Measurements from ENCODE around the gene SAPCD2. TPM values are rescaled to one million over a fixed set of nuclear protein-coding genes. Genes with fewer than 3 reads are reported as not detected.

The SAPCD2 gene
- total RNA-seq, 2 experiments from 2014 or later, result 56.8 to 57.0 TPM

GRCh38 chr9:137017071-137017470 is 53.3 kb downstream of the SAPCD2 start:
- Mint-ChIP-seq H3K9me3 (ENCODE audit: insufficient read depth) (no peaks in the 10 kb centered on the region), H3K4me3 (no peak overlapping the region), H3K27ac (no peak overlapping the region), H3K27me3 (ENCODE audit: low read depth) (no peaks in the 10 kb centered on the region), H3K36me3 (ENCODE audit: low read depth) (peaks cover 18% of the 10 kb centered on the region), H3K4me1 (ENCODE audit: low read depth) (peaks cover 5% of the 10 kb centered on the region)
- ATAC-seq (no peak), DNase-seq (no peak)
- ChIA-PET CTCF (interaction anchor here (1.3 kb wide), 1 partner anchor 209 kb away, joined by 3 read pairs; the partner anchor contains the start of gene RABL6), POLR2A (no interaction called here)

- no peak overlapping the region for H3K27ac Mint-ChIP-seq
- CTCF ChIA-PET, result interaction anchor here (1.3 kb wide), 1 partner anchor 209 kb away, joined by 3 read pairs; the partner anchor contains the start of gene RABL6
- H3K36me3 Mint-ChIP-seq (ENCODE audit: low read depth), result peaks cover 18% of the 10 kb centered on the region
Observed at GRCh38 chr9:137016436-137016835, 53.9 kb downstream of the SAPCD2 start.

GRCh38 chr9:137015976-137016375 is 54.4 kb downstream of the SAPCD2 start:
- ATAC-seq (no peak), DNase-seq (no peak)
- ChIA-PET POLR2A (interaction anchor here (0.6 kb wide), 1 partner anchor 214 kb away, joined by 3 read pairs; no protein-coding TSS in a partner anchor), CTCF (no interaction called here)
- Mint-ChIP-seq H3K36me3 (ENCODE audit: low read depth) (peaks cover 21% of the 10 kb centered on the region), H3K4me3 (no peak overlapping the region), H3K4me1 (ENCODE audit: low read depth) (peaks cover 4% of the 10 kb centered on the region), H3K27ac (no peak overlapping the region), H3K9me3 (ENCODE audit: insufficient read depth) (no peaks in the 10 kb centered on the region), H3K27me3 (ENCODE audit: low read depth) (no peaks in the 10 kb centered on the region)

More at GRCh38 chr9:137016436-137016835, 53.9 kb downstream of the SAPCD2 start:
- DNase-seq (no peak), ATAC-seq (no peak)
- no peaks in the 10 kb centered on the region for H3K9me3 Mint-ChIP-seq (ENCODE audit: insufficient read depth)
- peaks cover 4% of the 10 kb centered on the region for H3K4me1 Mint-ChIP-seq (ENCODE audit: low read depth)
- no peak overlapping the region for H3K4me3 Mint-ChIP-seq
- H3K27me3 Mint-ChIP-seq (ENCODE audit: low read depth), result no peaks in the 10 kb centered on the region
- POLR2A ChIA-PET, result no interaction called here

- no peak overlapping the region for H3K4me3 Mint-ChIP-seq
- POLR2A ChIA-PET, result interaction anchor here (0.6 kb wide), 1 partner anchor 214 kb away, joined by 3 read pairs; no protein-coding TSS in a partner anchor
- CTCF ChIA-PET, result no interaction called here
Observed at GRCh38 chr9:137015540-137015930, 54.8 kb downstream of the SAPCD2 start.

GRCh38 chr9:137014776-137015539 is 55.4 kb downstream of the SAPCD2 start:
- Mint-ChIP-seq H3K27me3 (ENCODE audit: low read depth) (no peaks in the 10 kb centered on the region), H3K9me3 (ENCODE audit: insufficient read depth) (no peaks in the 10 kb centered on the region)

More at GRCh38 chr9:137015540-137015930, 54.8 kb downstream of the SAPCD2 start:
- ATAC-seq (no peak), DNase-seq (no peak)
- Mint-ChIP-seq H3K27ac (no peak overlapping the region), H3K4me1 (ENCODE audit: low read depth) (peaks cover 4% of the 10 kb centered on the region), H3K9me3 (ENCODE audit: insufficient read depth) (no peaks in the 10 kb centered on the region), H3K36me3 (ENCODE audit: low read depth) (peaks cover 21% of the 10 kb centered on the region), H3K27me3 (ENCODE audit: low read depth) (no peaks in the 10 kb centered on the region)

GRCh38 chr9:137014166-137014565 is 56.2 kb downstream of the SAPCD2 start:
- ChIA-PET POLR2A (no interaction called here), CTCF (no interaction called here)
- no peak for DNase-seq
- Mint-ChIP-seq H3K4me3 (no peak overlapping the region), H3K27ac (no peak overlapping the region), H3K36me3 (ENCODE audit: low read depth) (peaks cover 17% of the 10 kb centered on the region), H3K9me3 (ENCODE audit: insufficient read depth) (no peaks in the 10 kb centered on the region), H3K4me1 (ENCODE audit: low read depth) (peaks cover 2% of the 10 kb centered on the region), H3K27me3 (ENCODE audit: low read depth) (no peaks in the 10 kb centered on the region)
- no peak for ATAC-seq

More at GRCh38 chr9:137014776-137015539, 55.4 kb downstream of the SAPCD2 start:
- Mint-ChIP-seq H3K36me3 (ENCODE audit: low read depth) (peaks cover 21% of the 10 kb centered on the region), H3K27ac (no peak overlapping the region), H3K4me1 (ENCODE audit: low read depth) (peaks cover 4% of the 10 kb centered on the region), H3K4me3 (no peak overlapping the region)
- POLR2A ChIA-PET, result interaction anchor here (0.6 kb wide), 1 partner anchor 213 kb away, joined by 3 read pairs; no protein-coding TSS in a partner anchor
- ATAC-seq (no peak), DNase-seq (no peak)
- CTCF ChIA-PET, result no interaction called here

GRCh38 chr9:137013571-137013940 is 56.8 kb downstream of the SAPCD2 start:
- Mint-ChIP-seq H3K27ac (no peak overlapping the region), H3K4me3 (no peak overlapping the region), H3K9me3 (ENCODE audit: insufficient read depth) (no peaks in the 10 kb centered on the region), H3K4me1 (ENCODE audit: low read depth) (peaks cover under 1% of the 10 kb centered on the region), H3K27me3 (ENCODE audit: low read depth) (no peaks in the 10 kb centered on the region), H3K36me3 (ENCODE audit: low read depth) (peaks cover 17% of the 10 kb centered on the region)
- ChIA-PET CTCF (no interaction called here), POLR2A (no interaction called here)
- DNase-seq (no peak), ATAC-seq (no peak)

GRCh38 chr9:137012694-137013570 is 57.4 kb downstream of the SAPCD2 start:
- CTCF ChIA-PET, result no interaction called here
- POLR2A ChIA-PET, result no interaction called here
- no peaks in the 10 kb centered on the region for H3K9me3 Mint-ChIP-seq (ENCODE audit: insufficient read depth)
- ATAC-seq (no peak), DNase-seq (no peak)
- peaks cover 17% of the 10 kb centered on the region for H3K36me3 Mint-ChIP-seq (ENCODE audit: low read depth)
- H3K27ac Mint-ChIP-seq, result no peak overlapping the region
- no peaks in the 10 kb centered on the region for H3K27me3 Mint-ChIP-seq (ENCODE audit: low read depth)
- H3K4me3 Mint-ChIP-seq, result no peak overlapping the region
- H3K4me1 Mint-ChIP-seq (ENCODE audit: low read depth), result no peaks in the 10 kb centered on the region

Other genes starting within 250 kb of the SAPCD2 start
- gene AJM1, start 228.1 kb downstream of the SAPCD2 start, total RNA-seq, result 1 to 10 TPM; 5.3 to 5.6 TPM
- gene PHPT1, start 221.1 kb downstream of the SAPCD2 start, total RNA-seq, result 100 to 1,000 TPM; 108 to 119 TPM
- 10 to 100 TPM; 14.7 to 15.8 TPM for gene MAMDC4, start 218.2 kb downstream of the SAPCD2 start, total RNA-seq
- gene EDF1, start 204.2 kb downstream of the SAPCD2 start, total RNA-seq, result 100 to 1,000 TPM; 279 to 310 TPM
- gene TRAF2, start 184.0 kb downstream of the SAPCD2 start, total RNA-seq, result 10 to 100 TPM; 48.5 to 57.2 TPM
- gene FBXW5, start 125.8 kb downstream of the SAPCD2 start, total RNA-seq, result 100 to 1,000 TPM; 103 to 104 TPM
- 1 to 10 TPM; 1.4 to 1.5 TPM for gene C8G, start 125.3 kb downstream of the SAPCD2 start, total RNA-seq
- gene LCN12, start 118.3 kb downstream of the SAPCD2 start, total RNA-seq, result 1 to 10 TPM; 1.0 to 1.7 TPM
- 1 to 10 TPM; 1.2 to 1.4 TPM for gene PTGDS, start 93.1 kb downstream of the SAPCD2 start, total RNA-seq
- not detected for gene LCNL1, start 87.6 kb downstream of the SAPCD2 start, total RNA-seq
- 10 to 100 TPM; 80.6 to 85.2 TPM for gene PAXX, start 78.1 kb downstream of the SAPCD2 start, total RNA-seq
- gene CLIC3, start 74.0 kb downstream of the SAPCD2 start, total RNA-seq, result 1 to 10 TPM; 3.6 to 4.8 TPM
- gene ABCA2, start 42.3 kb downstream of the SAPCD2 start, total RNA-seq, result 10 to 100 TPM; 61.5 to 62.0 TPM
- gene FUT7, start 38.5 kb downstream of the SAPCD2 start, total RNA-seq, result 1 to 10 TPM; 2.5 to 2.6 TPM
- 10 to 100 TPM; 20.1 to 29.9 TPM for gene NPDC1, start 24.4 kb downstream of the SAPCD2 start, total RNA-seq
- gene ENTPD2, start 16.5 kb downstream of the SAPCD2 start, total RNA-seq, result under 1 TPM in 1 of 2 experiments, not detected in 1; 0.34 TPM
- gene UAP1L1, start 7.0 kb upstream of the SAPCD2 start, total RNA-seq, result 10 to 100 TPM; 63.1 to 66.8 TPM
- 10 to 100 TPM; 42.2 to 49.2 TPM for gene MAN1B1, start 16.4 kb upstream of the SAPCD2 start, total RNA-seq
- gene DPP7, start 44.2 kb upstream of the SAPCD2 start, total RNA-seq, result 100 to 1,000 TPM; 248 TPM
- not detected for gene GRIN1, start 68.6 kb upstream of the SAPCD2 start, total RNA-seq
- not detected for gene LRRC26, start 99.5 kb upstream of the SAPCD2 start, total RNA-seq
- gene TMEM210, start 101.5 kb upstream of the SAPCD2 start, total RNA-seq, result under 1 TPM; 0.29 to 0.32 TPM
- 10 to 100 TPM; 60.2 to 64.1 TPM for gene ANAPC2, start 118.0 kb upstream of the SAPCD2 start, total RNA-seq
- gene SSNA1, start 118.1 kb upstream of the SAPCD2 start, total RNA-seq, result 10 to 100 TPM; 88.2 to 90.0 TPM
- gene TPRN, start 130.2 kb upstream of the SAPCD2 start, total RNA-seq, result 10 to 100 TPM; 10.9 to 12.0 TPM
- gene TMEM203, start 135.1 kb upstream of the SAPCD2 start, total RNA-seq, result 10 to 100 TPM; 34.6 to 36.6 TPM
- gene NDOR1, start 135.1 kb upstream of the SAPCD2 start, total RNA-seq, result 10 to 100 TPM; 44.7 to 45.5 TPM
- gene RNF208, start 151.7 kb upstream of the SAPCD2 start, total RNA-seq, result 1 to 10 TPM; 3.6 to 4.5 TPM
- gene CYSRT1, start 154.6 kb upstream of the SAPCD2 start, total RNA-seq, result under 1 TPM; 0.42 to 0.50 TPM
- not detected for gene RNF224, start 156.9 kb upstream of the SAPCD2 start, total RNA-seq
- not detected for gene SLC34A3, start 160.3 kb upstream of the SAPCD2 start, total RNA-seq
- gene TUBB4B, start 170.7 kb upstream of the SAPCD2 start, total RNA-seq, result 100 to 1,000 TPM; 417 to 432 TPM
- not detected for gene STPG3, start 180.7 kb upstream of the SAPCD2 start, total RNA-seq
- gene NELFB, start 184.8 kb upstream of the SAPCD2 start, total RNA-seq, result 10 to 100 TPM; 68.6 to 68.8 TPM
- gene TOR4A, start 207.2 kb upstream of the SAPCD2 start, total RNA-seq, result 1 to 10 TPM; 6.6 to 7.0 TPM
- gene NRARP, start 231.7 kb upstream of the SAPCD2 start, total RNA-seq, result 1 to 10 TPM; 1.4 to 1.5 TPM